K562 (cell line): ENCODE results near the gene TRIM65. TPM values are rescaled to one million over a fixed set of nuclear protein-coding genes. Genes with fewer than 3 reads are reported as not detected.

ENCODE experiments used
- ATAC-seq: fragments of 200-7000 bp; cut with Tn5 transposase; 3 replicates; pipeline ENCODE4 v1.9.1; 2020; ENCODE audit warnings: moderate library complexity
- BruUV-seq: library from RNA; stranded (reverse); fragments of 400-500 nt; replicated peaks from 2 replicates; lab custom pipeline; 2021; lab: Mats Ljungman, UMichigan
- CTCF ChIA-PET: fragments of 300-600 bp; formaldehyde crosslinking; extraction: SDS; loops from one replicate; lab custom pipeline; 2021; ENCODE audit warnings: low intra/inter-chr PET ratio; lab: Yijun Ruan, JAX
- POLR2A ChIA-PET: fragments of 300-600, 350-650 bp; sonication (Branson Sonifier 250); formaldehyde crosslinking; extraction: SDS; loops from one replicate; lab custom pipeline; 2021; ENCODE audit warnings: antibody characterized with exemption, inconsistent platforms; lab: Yijun Ruan, JAX
- DNase-seq, 4 experiments: peaks; one replicate each; pipeline versions ENCODE4 v3.0.0 to v3.0.0-alpha.2; 2011 to 2018; ENCODE audit warnings: low spot score in 3 of 4, mixed read lengths in 3 of 4; ENCODE audit errors: extremely low read depth in 1 of 4
- FAIRE-seq: peaks from 2 replicates; lab custom pipeline; 2011; peaks lifted over from hg19 to GRCh38; lab: Jason Lieb, UNC
- H2AFZ ChIP-seq: 2 replicates; pipeline ENCODE4 v1.6.0; 2011; ENCODE audit warnings: low read depth, low read length, control low read depth, inconsistent platforms
- H3K27ac ChIP-seq: fragments of 200-600 bp; 3 replicates; pipeline ENCODE4 v1.8.0; 2011; ENCODE audit warnings: low read depth, mild to moderate bottlenecking, control low read depth, inconsistent platforms, low read length, moderate library complexity, mixed read lengths; ENCODE audit errors: extremely low read depth
- H3K27me3 ChIP-seq, 2 experiments: fragments of 300-600 bp in 1 of 2; 2 replicates in 1 of 2; 3 replicates in 1 of 2; pipeline versions ENCODE4 v1.6.0 to v1.8.0; 2011; ENCODE audit warnings: inconsistent platforms in 2 of 2, low read length in 2 of 2, mild to moderate bottlenecking in 1 of 2, mixed read lengths in 1 of 2, moderate library complexity in 1 of 2; ENCODE audit not compliant: control insufficient read depth in 2 of 2, insufficient read depth in 2 of 2
- H3K36me3 ChIP-seq: fragments of 300-600 bp; 3 replicates; pipeline ENCODE4 v1.8.0; 2011; ENCODE audit warnings: mild to moderate bottlenecking, low read length, inconsistent platforms; ENCODE audit not compliant: control insufficient read depth, insufficient read depth
- H3K4me1 ChIP-seq, 2 experiments: fragments of 200-600 bp in 1 of 2; replicated peaks in 1 of 2; 2 replicates in 1 of 2; 3 replicates in 1 of 2; pipeline versions ENCODE4 v1.5.1 to v1.8.0; 2011; ENCODE audit warnings: inconsistent platforms in 2 of 2, low read length in 2 of 2, mild to moderate bottlenecking in 1 of 2, mixed read lengths in 1 of 2, moderate library complexity in 1 of 2; ENCODE audit not compliant: control insufficient read depth in 2 of 2, insufficient read depth in 2 of 2
- H3K4me2 ChIP-seq: 2 replicates; pipeline ENCODE4 v1.6.1; 2011; ENCODE audit warnings: low read length, control low read depth, inconsistent platforms, mixed read lengths; ENCODE audit not compliant: insufficient read depth
- H3K4me3 ChIP-seq: fragments of 200-600 bp; sonication (generic), shearing (Covaris generic); 2 replicates; pipeline ENCODE4 v1.5.1; 2016; ENCODE audit warnings: control low read depth, inconsistent platforms
- H3K79me2 ChIP-seq: fragments of 200-600 bp; 3 replicates; pipeline ENCODE4 v1.8.0; 2011; ENCODE audit warnings: low read length, inconsistent platforms; ENCODE audit not compliant: control insufficient read depth, insufficient read depth
- H3K9ac ChIP-seq, 2 experiments: 2 replicates each; pipeline versions ENCODE4 v1.6.0 to v1.6.1; 2011; ENCODE audit warnings: low read depth in 2 of 2, low read length in 2 of 2, control low read depth in 1 of 2, inconsistent platforms in 1 of 2, mild to moderate bottlenecking in 1 of 2, mixed read lengths in 1 of 2; ENCODE audit not compliant: insufficient read depth in 1 of 2
- H3K9me1 ChIP-seq: one replicate; pipeline ENCODE4 v1.6.0; 2011; ENCODE audit warnings: inconsistent platforms, mild to moderate bottlenecking, low read length, moderate library complexity; ENCODE audit not compliant: control insufficient read depth, insufficient read depth
- H3K9me3 ChIP-seq: replicated peaks from 2 replicates; pipeline ENCODE4 v1.5.1; 2011; ENCODE audit warnings: low read depth, low read length, inconsistent platforms; ENCODE audit not compliant: control insufficient read depth, insufficient read depth
- H4K20me1 ChIP-seq: replicated peaks from 2 replicates; pipeline ENCODE4 v1.6.1; 2011; ENCODE audit warnings: low read length, inconsistent platforms, mixed read lengths; ENCODE audit not compliant: control insufficient read depth, insufficient read depth
- AFF1 ChIP-seq, 2 experiments: fragments of 450-650 bp; IDR thresholded peaks; 2 replicates each; pipeline ENCODE4 v1.6.1; 2018; ENCODE audit warnings: mild to moderate bottlenecking in 2 of 2, low read depth in 1 of 2; ENCODE audit not compliant: partially characterized antibody in 2 of 2
- CTBP1 ChIP-seq: fragments of 450-650 bp; IDR thresholded peaks from 2 replicates; pipeline ENCODE4 v1.6.1; 2016; ENCODE audit warnings: borderline replicate concordance
- DDX20 ChIP-seq: fragments of 450-650 bp; IDR thresholded peaks from 2 replicates; pipeline ENCODE4 v1.6.1; 2016; ENCODE audit warnings: missing genetic modification characterization, low read depth, mild to moderate bottlenecking, missing compliant biosample characterization, moderate library complexity
- ETS1 ChIP-seq: conservative IDR thresholded peaks from 2 replicates; pipeline ENCODE4 v1.6.1; 2011; ENCODE audit warnings: low read depth, mild to moderate bottlenecking, low read length; ENCODE audit not compliant: control insufficient read depth
- GATAD2A ChIP-seq: fragments of 450-650 bp; IDR thresholded peaks from 2 replicates; pipeline ENCODE4 v1.6.1; 2017
- HDAC6 ChIP-seq: IDR thresholded peaks from 2 replicates; pipeline ENCODE4 v1.6.1; 2012; ENCODE audit warnings: low read depth, mild to moderate bottlenecking, control low read depth, inconsistent platforms, low read length, moderate library complexity
- RB1 ChIP-seq: fragments of 450-650 bp; IDR thresholded peaks from 2 replicates; pipeline ENCODE4 v1.6.1; 2017; ENCODE audit warnings: low read depth, mild to moderate bottlenecking
- RCOR1 ChIP-seq, 2 experiments: IDR thresholded peaks; 2 replicates each; pipeline ENCODE4 v1.6.1; 2012; ENCODE audit warnings: low read depth in 2 of 2, low read length in 2 of 2, borderline replicate concordance in 1 of 2, improper control_type of control experiment in 1 of 2
- RHOXF2B ChIP-seq: fragments of 250-450 bp; sonication (Bioruptor Pico); conservative IDR thresholded peaks from 2 replicates; pipeline ENCODE4 v1.5.1; 2021
- ZNF224 ChIP-seq: sonication (generic); formaldehyde crosslinking; IDR thresholded peaks from 2 replicates; pipeline ENCODE4 v1.8.0; 2022; ENCODE audit warnings: mild to moderate bottlenecking, missing genetic modification reagents
- WGBS: fragments of 100-300 bp; shearing (Covaris generic); methylation state at CpG from one replicate; pipeline ENCODE4 v1.1.6; 2016; ENCODE audit warnings: low coverage, mixed read lengths; ENCODE audit not compliant: insufficient coverage; ENCODE audit errors: missing lambda C conversion rate; 5-methylcytosine and 5-hydroxymethylcytosine counted together
- in situ Hi-C: fragments of 300-500 bp; cut with MboI; formaldehyde crosslinking; loops from 4 replicates; pipeline ENCODE4 v1.15.0; 2018; ENCODE audit warnings: inconsistent platforms, mixed read lengths
- intact Hi-C: fragments of 100-400 bp; cut with micrococcal nuclease; formaldehyde crosslinking; loops from 2 replicates; pipeline ENCODE4 v1.14.2; 2022
- polyA plus RNA-seq, 8 experiments: library from polyadenylated mRNA; depleted of rRNA in 4 of 8; stranded (reverse) in 5 of 8; unstranded in 3 of 8; fragments of >200 nt; fragmentation: Nextera tagmentation in 2 of 8; fragmentation: Illumina TruSeq in 1 of 8; extraction: Ambion mirVana in 2 of 8; extraction: Trizol in 1 of 8; gene quantifications; 2 replicates each; pipeline versions ENCODE4 v1.2.1 to v1.2.3, GENCODE V29; 2011 to 2014; ENCODE audit warnings: inconsistent platforms in 1 of 8, missing spikeins in 1 of 8
- total RNA-seq, 7 experiments: library from RNA; depleted of rRNA in 6 of 7; stranded (reverse); fragments of >200 nt in 6 of 7; fragmentation: Illumina TruSeq in 2 of 7; extraction: Trizol in 2 of 7; gene quantifications; 2 replicates each; pipeline versions ENCODE4 v1.2.1 to v1.2.3, GENCODE V29; 2011 to 2021; ENCODE audit warnings: low replicate concordance in 1 of 7

Gene TRIM65
- total and polyA plus RNA-seq, 9 of the 15 experiments (the other 6 are each of a cell fraction or from before 2014, with no cell fraction given): 2.8 to 45.7 (median 22.9) TPM

- TF ChIP-seq AFF1 (IDR thresholded peaks at IDR 0.05; ENCODE audit: low read depth in 1 of 2, partially characterized antibody in 2 of 2) (no peak), HDAC6 (no peak)
Measured at GRCh38 chr17:75864448-75864871, 32.3 kb downstream of the TRIM65 start (continued).

GRCh38 chr17:75861927-75862317 is 34.8 kb downstream of the TRIM65 start:
- POLR2A ChIA-PET: interaction anchor here (0.8 to 2.3 kb wide), 7 partner anchors 10 to 87 kb away, joined by 3 to 12 read pairs (median 5); no protein-coding TSS in a partner anchor
- ATAC-seq (no peak), FAIRE-seq (no peak), DNase-seq (no peak)
- no peaks in the 10 kb centered on the region for H3K36me3 ChIP-seq
- no peaks in the 10 kb centered on the region for H3K27me3 ChIP-seq
- intact Hi-C loops (no loop called here), in situ Hi-C loops (no loop called here)
- no peaks in the 10 kb centered on the region for H3K79me2 ChIP-seq
- CTCF ChIA-PET: no interaction called here
- no TSS peak for BruUV-seq
- H3K4me1 ChIP-seq: peaks cover 36 to 37% of the 10 kb centered on the region in 2 experiments
- peak overlapping the region; percentile 37 for H2AFZ ChIP-seq
- H3K9ac ChIP-seq: peak overlapping the region in 1 of 2 experiments; percentile 13; a peak in 1 of 4 replicates
- WGBS: 77% methylated on average over 8 of the region's 9 CpGs
- H3K9me1 ChIP-seq: no peaks in the 10 kb centered on the region
- H3K27ac ChIP-seq: peak overlapping the region; percentile 52; the same call in 1 of the 3 replicates
- H3K4me3 ChIP-seq: no peak overlapping the region
- TF ChIP-seq GATAD2A: no peak
- TF ChIP-seq RCOR1 (IDR thresholded peaks at IDR 0.05; ENCODE audit: borderline replicate concordance in 1 of 2, low read depth in 2 of 2, low read length in 2 of 2): no peak
- no peak for TF ChIP-seq CTBP1
- no peak for TF ChIP-seq DDX20 (tag)
- TF ChIP-seq ETS1: no peak
- TF ChIP-seq RHOXF2B (CRISPR knock-in tag): no peak
- TF ChIP-seq RB1: no peak
- no peak for TF ChIP-seq ZNF224 (CRISPR knock-in tag)
- no peak overlapping the region for H3K4me2 ChIP-seq
- no peaks in the 10 kb centered on the region for H4K20me1 ChIP-seq
- no peaks in the 10 kb centered on the region for H3K9me3 ChIP-seq
